LNCaP clone FGC (cell line): ENCODE data around the gene GRM4.

Experiments
- DNase-seq: peaks from one replicate; pipeline ENCODE4 v3.0.0-alpha.2; 2011; ENCODE audit warnings: low read depth
- H3K4me3 ChIP-seq: 2 replicates; pipeline ENCODE4 v1.5.1; 2011; ENCODE audit warnings: mild to moderate bottlenecking, low read depth, low read length, control low read depth
- CTCF ChIP-seq: IDR thresholded peaks from 2 replicates; pipeline ENCODE4 v1.5.1; 2012; ENCODE audit warnings: mild to moderate bottlenecking; ENCODE audit not compliant: control insufficient read depth, insufficient read depth; ENCODE audit errors: extremely low read depth

GRM4 gene

GRCh38 chr6:34068462-34069044 is 77.3 kb downstream of the GRM4 start:
- no peak for DNase-seq
- H3K4me3 ChIP-seq, result no peak overlapping the region
- TF ChIP-seq CTCF, result no peak

GRCh38 chr6:34067814-34068213 is 78.1 kb downstream of the GRM4 start:
- no peak for DNase-seq
- peak; percentile 79 for TF ChIP-seq CTCF
- no peak overlapping the region for H3K4me3 ChIP-seq

GRCh38 chr6:34066772-34067770 is 78.8 kb downstream of the GRM4 start:
- DNase-seq, result no peak
- no peak; the same call in 1 of the 2 replicates for TF ChIP-seq CTCF
- no peak overlapping the region for H3K4me3 ChIP-seq

- DNase-seq, result no peak
- no peak for TF ChIP-seq CTCF
- no peak overlapping the region for H3K4me3 ChIP-seq
Observed at GRCh38 chr6:34066218-34066571, 79.7 kb downstream of the GRM4 start.

- TF ChIP-seq CTCF, result 0 out of 2 replicates have a peak, but pooled peaks have one; percentile 19
- no peak overlapping the region for H3K4me3 ChIP-seq
- no peak for DNase-seq
Observed at GRCh38 chr6:34065466-34066217, 80.2 kb downstream of the GRM4 start.

- no peak for TF ChIP-seq CTCF
- no peak overlapping the region for H3K4me3 ChIP-seq
- no peak for DNase-seq
Observed at GRCh38 chr6:34064675-34065074, 81.2 kb downstream of the GRM4 start.
